Measurements from ENCODE around the gene DSTYK. TPM values are rescaled to one million over a fixed set of nuclear protein-coding genes. Genes with fewer than 3 reads are reported as not detected.
"Not testable (repeated sequence)": the region's sequence is repeated elsewhere in the genome, so short reads cannot be mapped to it uniquely, and the experiment has no call there.

The DSTYK gene
- total RNA-seq, 2 donors from 2014 or later = 9.8 to 10.0 TPM

DNA sequence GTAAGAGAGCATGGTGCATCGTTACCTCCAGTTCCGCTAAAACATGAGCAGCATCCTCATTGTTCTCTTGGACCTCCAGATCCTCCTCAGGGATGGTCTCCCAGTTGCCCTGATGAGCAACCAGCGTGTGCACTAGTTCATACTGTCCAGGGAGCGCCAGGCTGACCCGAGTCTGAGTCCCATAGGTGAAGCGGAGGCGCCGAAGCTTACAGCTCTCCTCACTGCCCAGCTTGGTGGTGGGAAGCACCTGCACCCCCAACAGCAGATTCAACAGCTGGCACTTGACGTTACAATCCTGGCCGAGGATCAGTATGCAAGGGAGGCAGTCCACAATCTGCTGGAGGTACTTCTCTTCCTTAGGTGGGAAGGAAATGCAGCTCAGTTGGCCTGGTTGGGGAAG, 24.1 kb downstream of the DSTYK start:
- ATAC-seq (replicated peaks) = no peak
- Mint-ChIP-seq H3K4me1 (peaks cover 53% of the 10 kb centered on the region), H3K9me3 (no peaks in the 10 kb centered on the region), H3K27me3 (no peaks in the 10 kb centered on the region), H3K4me3 (no peak overlapping the region), H3K36me3 (ENCODE audit: low read depth) (peaks cover 45% of the 10 kb centered on the region), H3K27ac (peak overlapping the region; percentile 21)

DNA sequence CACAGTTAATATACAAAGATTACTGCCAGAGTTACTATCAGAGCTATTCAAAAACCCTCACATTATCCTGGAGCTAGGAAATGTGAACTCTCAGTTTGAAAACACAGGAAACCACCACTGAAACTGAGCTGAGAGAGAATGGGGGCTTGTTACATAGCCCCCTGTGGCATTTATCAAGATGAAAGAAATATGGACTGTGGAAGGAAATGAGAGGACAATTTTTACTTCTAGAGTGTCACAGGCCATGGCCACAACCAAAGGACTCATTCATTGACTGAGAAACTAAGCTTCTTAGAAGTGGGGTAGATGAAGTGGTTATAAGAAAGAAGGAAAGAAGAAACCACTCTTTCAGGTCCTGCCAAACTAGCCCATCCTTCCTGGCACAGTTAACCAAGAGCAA, 25.3 kb downstream of the DSTYK start:
- H3K27ac Mint-ChIP-seq = peak overlapping the region; percentile 7
- H3K4me1 Mint-ChIP-seq = peaks cover 47% of the 10 kb centered on the region
- ATAC-seq (replicated peaks) = peak; percentile 91
- H3K4me3 Mint-ChIP-seq = peak overlapping the region; percentile 9
- H3K27me3 Mint-ChIP-seq = no peaks in the 10 kb centered on the region
- H3K36me3 Mint-ChIP-seq (ENCODE audit: low read depth) = peaks cover 56% of the 10 kb centered on the region
- no peaks in the 10 kb centered on the region for H3K9me3 Mint-ChIP-seq

DNA sequence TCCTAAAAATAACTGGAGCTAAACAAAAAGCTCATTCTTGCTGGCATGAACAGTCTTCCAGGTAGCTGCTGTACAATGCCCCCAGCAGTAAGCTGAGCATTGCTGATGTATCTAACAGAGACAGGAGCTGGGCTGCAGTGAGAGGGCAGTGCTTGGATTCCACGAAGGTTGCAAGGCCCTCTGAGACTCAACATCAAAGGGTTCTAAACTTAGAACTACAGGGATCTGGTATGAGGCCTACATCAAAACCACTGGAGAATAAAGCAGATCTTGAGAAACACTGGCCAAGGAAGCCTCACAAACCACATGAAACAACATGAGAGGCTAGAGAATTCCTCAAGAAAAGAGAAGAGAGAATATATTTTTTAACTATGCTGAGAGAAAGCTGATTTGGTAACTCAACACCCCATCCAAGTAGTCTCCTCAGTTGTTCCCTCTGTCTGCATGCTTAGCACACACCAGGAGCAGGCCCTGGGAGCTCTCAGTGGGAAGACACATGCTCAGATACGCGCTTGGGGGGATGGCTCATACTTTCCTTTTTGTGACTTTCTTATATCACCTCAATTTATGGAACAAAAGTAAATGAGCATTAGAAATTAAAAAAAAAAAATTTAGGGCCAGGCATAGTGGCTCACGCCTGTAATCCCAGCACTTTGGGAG, 27.7 kb downstream of the DSTYK start:
- Mint-ChIP-seq H3K4me1 (peaks cover 30% of the 10 kb centered on the region), H3K9me3 (no peaks in the 10 kb centered on the region), H3K36me3 (ENCODE audit: low read depth) (peaks cover 73% of the 10 kb centered on the region), H3K4me3 (peak overlapping the region; percentile 51), H3K27me3 (no peaks in the 10 kb centered on the region), H3K27ac (peak overlapping the region; percentile 87)
- no peak for ATAC-seq (replicated peaks)

DNA sequence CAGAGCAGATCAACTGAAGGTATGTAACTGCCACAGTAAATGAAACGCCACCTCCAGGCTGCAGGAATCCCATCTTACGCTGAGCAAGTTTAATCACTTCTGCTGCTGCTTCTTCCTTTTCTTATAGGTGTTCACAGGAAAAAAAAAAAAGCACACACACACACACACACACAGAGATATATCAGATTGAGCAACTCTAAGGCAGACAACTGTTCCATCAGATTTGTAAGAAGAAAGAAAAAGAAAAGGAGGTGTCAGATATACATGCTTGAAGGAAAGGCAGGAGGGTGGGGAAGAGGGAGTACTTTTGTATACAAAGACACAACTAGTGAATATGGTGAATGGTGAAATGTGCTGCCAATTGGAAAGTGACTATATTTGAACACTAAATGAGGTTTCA, 28.6 kb downstream of the DSTYK start:
- Mint-ChIP-seq H3K4me1 (peaks cover 30% of the 10 kb centered on the region), H3K36me3 (ENCODE audit: low read depth) (peaks cover 81% of the 10 kb centered on the region), H3K9me3 (no peaks in the 10 kb centered on the region), H3K4me3 (no peak overlapping the region), H3K27me3 (no peaks in the 10 kb centered on the region), H3K27ac (peak overlapping the region; percentile 87)
- ATAC-seq (replicated peaks) = no peak

GRCh38 chr1:205180331-205180730, 31.2 kb downstream of the DSTYK start:
- ATAC-seq (replicated peaks); H3K27me3 Mint-ChIP-seq; H3K27ac Mint-ChIP-seq; H3K9me3 Mint-ChIP-seq; H3K4me3 Mint-ChIP-seq: not testable (repeated sequence)
- peaks cover 12% of the 10 kb centered on the region for H3K4me1 Mint-ChIP-seq
- H3K36me3 Mint-ChIP-seq (ENCODE audit: low read depth) = peaks cover 69% of the 10 kb centered on the region

DNA sequence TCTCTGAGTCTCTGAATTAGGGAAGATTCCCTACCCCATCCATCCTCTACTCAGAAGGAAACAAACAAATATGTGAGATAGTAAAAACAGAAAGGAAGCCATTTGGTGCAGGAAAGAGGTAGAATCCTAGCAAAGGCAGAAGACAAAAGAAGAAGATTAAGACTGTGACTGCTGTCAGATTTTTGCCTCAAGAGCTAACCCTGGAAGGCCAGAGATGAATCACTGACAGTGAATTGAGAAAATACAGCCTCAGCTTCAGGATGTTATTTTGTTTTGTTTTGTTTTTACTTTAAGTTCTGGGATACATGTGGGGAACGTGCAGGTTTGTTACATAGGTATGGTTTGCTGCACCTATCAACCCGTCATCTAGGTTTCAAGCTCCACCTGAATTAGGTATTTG, 31.7 kb downstream of the DSTYK start:
- no peaks in the 10 kb centered on the region for H3K9me3 Mint-ChIP-seq
- peaks cover 70% of the 10 kb centered on the region for H3K36me3 Mint-ChIP-seq (ENCODE audit: low read depth)
- ATAC-seq (replicated peaks) = peak; percentile 42
- peaks cover 12% of the 10 kb centered on the region for H3K4me1 Mint-ChIP-seq
- H3K27ac Mint-ChIP-seq = no peak overlapping the region
- no peak overlapping the region for H3K4me3 Mint-ChIP-seq
- H3K27me3 Mint-ChIP-seq = no peaks in the 10 kb centered on the region

DNA sequence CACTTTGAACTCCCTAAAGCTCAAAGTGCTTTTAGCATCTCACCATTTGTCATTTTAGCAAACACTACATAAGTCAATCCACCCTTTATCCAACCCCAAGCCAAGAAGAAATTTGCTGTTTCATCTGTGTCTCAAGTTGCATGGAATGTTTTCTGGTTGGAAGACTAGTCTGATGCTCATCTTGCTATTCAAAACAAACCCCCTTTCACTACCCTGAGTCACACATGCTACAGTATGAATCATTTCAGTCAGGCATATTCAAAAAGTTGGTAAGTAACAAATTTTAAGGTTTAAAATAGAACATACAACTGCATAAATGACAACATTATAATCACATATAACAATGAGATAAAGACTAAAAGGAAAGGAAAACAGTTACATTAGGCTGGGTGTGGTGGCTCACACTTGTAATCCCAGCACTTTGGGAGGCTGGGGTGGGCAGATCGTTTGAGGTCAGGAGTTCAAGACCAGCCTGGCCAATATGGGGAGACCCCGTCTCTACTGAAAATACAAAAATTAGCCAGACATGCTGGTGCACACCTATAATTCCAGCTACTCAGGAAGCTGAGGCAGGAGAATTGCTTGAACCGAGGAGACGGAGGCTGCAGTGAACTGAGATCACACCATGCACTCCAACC, 38.7 kb downstream of the DSTYK start:
- peak overlapping the region; percentile 39 for H3K27ac Mint-ChIP-seq
- H3K4me1 Mint-ChIP-seq = peaks cover 14% of the 10 kb centered on the region
- peak; percentile 94 for ATAC-seq (replicated peaks)
- peak overlapping the region; percentile 41 for H3K4me3 Mint-ChIP-seq
- no peaks in the 10 kb centered on the region for H3K27me3 Mint-ChIP-seq
- peaks cover 69% of the 10 kb centered on the region for H3K36me3 Mint-ChIP-seq (ENCODE audit: low read depth)
- H3K9me3 Mint-ChIP-seq = no peaks in the 10 kb centered on the region

DNA sequence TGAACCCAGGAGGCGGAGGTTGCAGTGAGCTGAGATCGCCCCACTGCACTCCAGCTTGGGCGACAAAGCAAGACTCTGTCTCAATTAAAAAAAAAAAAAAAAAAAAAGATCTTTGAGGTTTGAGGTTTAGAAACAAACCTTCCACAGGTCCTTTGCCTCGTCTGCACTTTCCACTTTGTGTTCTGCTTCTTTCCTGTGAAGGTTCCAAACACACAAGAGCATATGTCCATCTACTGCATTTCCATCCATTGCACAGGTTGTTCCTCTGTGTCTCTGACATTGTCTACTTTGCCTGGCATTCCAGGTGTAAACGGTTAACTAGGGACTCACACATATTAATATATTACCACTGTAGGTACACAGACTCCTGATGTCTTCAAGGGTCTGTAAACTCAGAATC, 40.1 kb downstream of the DSTYK start:
- H3K4me1 Mint-ChIP-seq = peaks cover 14% of the 10 kb centered on the region
- H3K27ac Mint-ChIP-seq = peak overlapping the region; percentile 66
- ATAC-seq (replicated peaks) = peak; percentile 23
- peaks cover 73% of the 10 kb centered on the region for H3K36me3 Mint-ChIP-seq (ENCODE audit: low read depth)
- H3K9me3 Mint-ChIP-seq = no peaks in the 10 kb centered on the region
- H3K27me3 Mint-ChIP-seq = no peaks in the 10 kb centered on the region
- H3K4me3 Mint-ChIP-seq = peak overlapping the region; percentile 13

DNA sequence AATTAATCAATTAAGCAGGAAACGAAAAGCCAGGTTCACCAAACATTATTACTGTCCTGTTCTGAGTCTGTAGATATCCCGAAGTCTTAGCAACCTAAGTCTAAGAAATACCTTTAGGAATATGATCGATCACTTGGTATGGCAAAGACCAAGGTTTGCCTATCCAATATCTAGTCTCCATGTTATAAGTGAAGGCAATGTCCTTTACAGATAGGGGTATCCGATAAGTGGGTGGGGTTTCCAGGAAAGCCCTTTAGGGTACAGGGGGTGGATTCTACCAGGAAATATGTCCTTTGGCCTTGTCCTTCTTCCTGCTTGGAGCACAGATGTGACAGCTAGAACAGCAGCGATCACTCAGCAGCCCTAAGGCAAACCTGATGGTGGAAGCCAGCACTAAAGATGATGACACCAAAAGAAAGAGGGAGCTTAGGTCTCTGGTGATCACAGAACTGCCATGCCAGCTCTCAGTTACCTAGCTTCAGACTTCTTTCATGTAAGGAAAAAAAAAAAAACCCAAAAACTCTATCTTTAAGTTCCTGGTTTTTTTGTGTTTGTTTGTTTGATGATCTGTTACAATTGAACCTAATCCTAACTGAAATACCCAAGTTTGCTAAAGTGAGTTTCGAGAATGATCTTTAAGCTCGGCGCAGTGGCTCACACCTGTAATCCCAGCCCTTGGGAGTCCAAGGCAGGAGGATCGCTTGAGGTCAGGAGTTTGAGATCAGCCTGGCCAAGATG, 40.8 kb downstream of the DSTYK start:
- peak overlapping the region; percentile 13 for H3K4me3 Mint-ChIP-seq
- peaks cover 75% of the 10 kb centered on the region for H3K36me3 Mint-ChIP-seq (ENCODE audit: low read depth)
- no peaks in the 10 kb centered on the region for H3K9me3 Mint-ChIP-seq
- no peak overlapping the region for H3K27ac Mint-ChIP-seq
- peaks cover 14% of the 10 kb centered on the region for H3K4me1 Mint-ChIP-seq
- H3K27me3 Mint-ChIP-seq = no peaks in the 10 kb centered on the region
- no peak for ATAC-seq (replicated peaks)

DNA sequence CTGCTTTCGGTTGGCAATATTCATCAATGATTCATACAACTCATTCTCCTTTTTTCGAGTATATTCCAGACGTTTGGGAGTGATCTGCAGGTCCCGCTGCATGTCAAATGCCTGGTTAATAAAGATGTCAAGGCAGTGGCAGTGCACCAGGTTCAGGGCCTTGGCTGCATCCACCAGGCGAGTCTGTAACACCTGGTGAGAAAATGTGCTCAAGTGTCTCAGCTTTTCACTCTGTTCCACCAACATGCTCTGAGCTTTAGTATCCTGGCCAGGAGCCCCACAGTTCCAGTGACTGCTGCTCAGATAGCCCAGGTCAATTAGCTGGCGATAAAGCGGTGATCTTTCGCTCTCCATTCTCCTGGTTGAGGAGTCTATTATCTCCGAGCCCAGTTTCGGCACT, 42.3 kb downstream of the DSTYK start:
- H3K4me3 Mint-ChIP-seq = no peak overlapping the region
- ATAC-seq (replicated peaks) = no peak

GRCh38 chr1:205168291-205168690, 43.2 kb downstream of the DSTYK start:
- Mint-ChIP-seq H3K4me1 (peaks cover 14% of the 10 kb centered on the region), H3K27ac (peak overlapping the region; percentile 13), H3K36me3 (ENCODE audit: low read depth) (peaks cover 92% of the 10 kb centered on the region), H3K9me3 (no peaks in the 10 kb centered on the region), H3K4me3 (no peak overlapping the region), H3K27me3 (no peaks in the 10 kb centered on the region)
- ATAC-seq (replicated peaks) = no peak

More for the DNA sequence above, 42.3 kb downstream of the DSTYK start:
- no peaks in the 10 kb centered on the region for H3K27me3 Mint-ChIP-seq
- H3K36me3 Mint-ChIP-seq (ENCODE audit: low read depth) = peaks cover 83% of the 10 kb centered on the region
- H3K4me1 Mint-ChIP-seq = peaks cover 14% of the 10 kb centered on the region
- H3K27ac Mint-ChIP-seq = no peak overlapping the region
- H3K9me3 Mint-ChIP-seq = no peaks in the 10 kb centered on the region

DNA sequence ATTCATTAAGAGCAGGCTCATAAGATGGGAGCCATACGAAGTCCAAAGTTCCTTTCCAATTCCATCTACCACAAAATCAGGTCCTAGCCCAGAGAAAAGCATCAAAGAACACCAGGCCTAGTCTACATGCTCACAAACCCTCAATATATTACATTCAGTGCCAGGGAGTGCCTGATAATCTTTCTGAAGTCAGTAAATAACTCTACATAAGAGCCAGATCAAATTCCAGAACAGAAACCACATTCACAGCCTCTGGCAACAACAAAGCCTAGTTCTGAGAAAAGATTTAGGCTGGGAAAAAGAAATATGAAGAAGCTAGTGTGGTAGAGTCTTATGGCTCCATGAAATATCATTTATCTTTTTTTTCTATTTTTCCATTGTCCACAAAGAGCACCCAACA, 49.2 kb downstream of the DSTYK start:
- no peak for ATAC-seq (replicated peaks)
- H3K4me1 Mint-ChIP-seq = no peaks in the 10 kb centered on the region
- peaks cover 95% of the 10 kb centered on the region for H3K36me3 Mint-ChIP-seq (ENCODE audit: low read depth)
- H3K27me3 Mint-ChIP-seq = no peaks in the 10 kb centered on the region
- no peaks in the 10 kb centered on the region for H3K9me3 Mint-ChIP-seq
- H3K4me3 Mint-ChIP-seq = no peak overlapping the region
- no peak overlapping the region for H3K27ac Mint-ChIP-seq

GRCh38 chr1:205161076-205161475, 50.4 kb downstream of the DSTYK start:
- no peak overlapping the region for H3K4me3 Mint-ChIP-seq
- no peaks in the 10 kb centered on the region for H3K27me3 Mint-ChIP-seq
- peaks cover 96% of the 10 kb centered on the region for H3K36me3 Mint-ChIP-seq (ENCODE audit: low read depth)
- H3K4me1 Mint-ChIP-seq = no peaks in the 10 kb centered on the region
- ATAC-seq (replicated peaks) = no peak
- H3K27ac Mint-ChIP-seq = no peak overlapping the region
- no peaks in the 10 kb centered on the region for H3K9me3 Mint-ChIP-seq

- Mint-ChIP-seq H3K27me3 (no peaks in the 10 kb centered on the region), H3K4me1 (no peaks in the 10 kb centered on the region), H3K4me3 (no peak overlapping the region), H3K27ac (peak overlapping the region; percentile 9), H3K36me3 (ENCODE audit: low read depth) (peaks cover 100% of the 10 kb centered on the region), H3K9me3 (no peaks in the 10 kb centered on the region)
- no peak for ATAC-seq (replicated peaks)
Measured at GRCh38 chr1:205158048-205158616, 53.4 kb downstream of the DSTYK start.

All from activated T-helper 17 cell treated with anti-CD3 and anti-CD28 coated beads, Interleukin-2, amount 50 U/mL, for 72 hours (primary cell).